Measurements from ENCODE around the gene ARHGEF9.

DNA sequence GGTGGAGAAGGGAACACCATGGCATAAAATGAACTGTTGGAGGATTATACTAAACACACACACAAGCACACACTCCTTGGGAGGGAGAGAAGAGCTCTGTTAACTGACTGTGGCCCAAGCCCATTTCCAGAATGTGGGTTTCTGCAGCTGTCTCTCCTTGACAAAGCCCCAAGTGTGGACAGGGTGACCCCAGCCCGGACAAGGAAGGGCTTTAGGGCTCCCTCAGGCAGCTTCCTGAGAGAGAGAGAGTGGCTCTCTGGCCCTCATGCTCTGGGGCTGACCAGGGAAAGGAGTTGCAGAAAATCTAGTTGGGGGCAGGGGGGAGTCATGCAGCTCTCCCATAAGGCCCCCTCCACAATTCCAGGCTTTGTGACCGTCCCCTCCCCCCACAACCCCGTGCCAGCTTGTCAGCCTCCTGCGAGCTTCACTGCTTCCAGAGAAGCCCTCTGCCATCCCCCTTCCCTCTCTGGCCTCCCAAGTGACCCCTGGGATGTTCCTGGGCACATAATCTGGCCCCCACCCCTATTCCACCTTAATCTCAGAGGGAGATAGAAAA is 590 bp downstream of the ARHGEF9 start:
- TF ChIP-seq NFRKB (IDR thresholded peaks at IDR 0.05) (no peak), BHLHE40 (IDR thresholded peaks at IDR 0.05; ENCODE audit: borderline replicate concordance) (no peak), HDGF (IDR thresholded peaks at IDR 0.05; ENCODE audit: borderline replicate concordance) (no peak), ELF4 (IDR thresholded peaks at IDR 0.05) (no peak), SP1 (IDR thresholded peaks at IDR 0.05) (no peak)
